Measurements from ENCODE around the gene SYNGAP1.
"Not testable (repeated sequence)": the region's sequence is repeated elsewhere in the genome, so short reads cannot be mapped to it uniquely, and the experiment has no call there.

SYNGAP1 gene

GRCh38 chr6:33483678-33484077 is 63.8 kb downstream of the SYNGAP1 start:
- DNase-seq, result no peak

- not testable (repeated sequence) for DNase-seq
Observed at GRCh38 chr6:33484673-33485262, 64.9 kb downstream of the SYNGAP1 start.

- not testable (repeated sequence) for DNase-seq
Observed at GRCh38 chr6:33485680-33486079, 65.8 kb downstream of the SYNGAP1 start.

DNA sequence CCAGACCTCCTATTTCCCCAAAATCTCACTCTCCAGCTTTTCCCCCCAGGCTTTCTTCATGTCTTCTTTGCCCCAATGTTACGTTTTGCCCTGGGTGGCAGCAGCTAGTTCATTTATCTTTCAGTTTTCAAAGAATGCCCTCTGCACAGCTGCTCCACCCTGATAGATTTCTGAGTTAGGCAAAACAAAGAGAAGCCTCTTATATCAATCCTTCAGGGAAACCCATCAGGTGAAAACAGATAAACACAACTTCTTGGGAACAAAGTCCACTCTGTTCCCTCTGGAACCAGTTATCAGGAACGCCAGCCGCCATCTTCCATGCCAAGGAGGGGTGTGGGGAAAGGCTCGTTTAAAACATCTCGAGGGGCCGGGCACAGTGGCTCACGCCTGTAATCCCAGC is 68.5 kb downstream of the SYNGAP1 start:
- DNase-seq, result no peak

DNA sequence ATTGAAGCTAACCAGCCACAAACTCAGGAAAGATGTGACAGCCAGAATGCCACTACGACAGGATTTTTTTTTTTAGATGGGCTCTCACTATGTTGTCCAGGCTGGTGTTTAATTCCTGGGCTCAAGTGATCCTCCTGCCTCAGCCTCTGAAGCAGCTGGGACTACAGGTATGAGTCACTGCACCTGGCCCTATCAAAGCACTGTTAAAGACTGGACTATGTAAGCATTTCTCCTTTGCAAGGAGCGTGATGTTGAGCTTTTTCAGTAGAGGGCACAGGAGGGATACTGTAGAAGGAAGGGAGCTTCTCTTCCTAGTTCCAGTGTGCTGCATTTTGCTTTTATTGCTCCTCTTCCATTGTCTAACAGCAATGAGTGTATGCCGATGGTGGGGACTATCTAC is 70.3 kb downstream of the SYNGAP1 start:
- no peak for DNase-seq

GRCh38 chr6:33490621-33491020 is 70.8 kb downstream of the SYNGAP1 start:
- DNase-seq, result no peak

GRCh38 chr6:33492093-33492492 is 72.2 kb downstream of the SYNGAP1 start:
- no peak for DNase-seq

DNA sequence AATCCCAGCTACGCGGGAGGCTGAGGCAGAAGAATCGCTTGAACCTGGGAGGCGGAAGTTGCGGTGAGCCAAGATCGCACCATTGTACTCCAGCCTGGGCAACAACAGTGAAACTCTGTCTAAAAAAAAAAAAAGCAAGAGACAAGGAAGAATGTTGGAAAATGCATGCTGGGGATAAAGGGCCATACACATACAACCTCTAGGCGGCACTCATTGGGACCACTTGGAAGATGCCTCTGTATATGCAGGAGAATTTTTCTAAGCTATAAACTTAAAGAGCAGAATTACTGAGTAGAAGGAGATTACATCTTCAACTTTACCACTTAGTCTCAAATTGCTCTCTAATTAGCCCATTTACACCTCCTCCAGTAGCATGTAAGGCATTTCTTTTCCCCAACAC is 77.3 kb downstream of the SYNGAP1 start:
- DNase-seq, result no peak

DNA sequence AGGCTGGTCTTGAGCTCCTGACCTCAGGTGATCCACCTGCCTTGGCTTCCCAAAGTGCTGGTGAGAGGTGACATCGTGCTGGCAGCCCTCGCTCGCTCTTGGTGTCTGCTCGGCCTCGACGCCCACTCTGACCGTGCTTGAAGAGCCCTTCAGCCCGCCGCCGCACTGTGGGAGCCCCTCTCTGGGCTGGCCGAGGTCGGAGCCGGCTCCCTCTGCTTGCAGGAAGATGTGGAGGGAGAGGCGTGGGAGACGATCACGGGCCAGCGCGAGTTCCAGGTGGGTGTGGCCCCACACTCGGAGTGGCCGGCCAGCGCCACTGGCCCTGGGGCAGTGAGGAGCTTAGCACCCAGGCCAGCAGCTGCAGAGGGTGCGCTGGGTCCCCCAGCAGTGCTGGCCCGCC is 82.6 kb downstream of the SYNGAP1 start:
- DNase-seq, result no peak

DNA sequence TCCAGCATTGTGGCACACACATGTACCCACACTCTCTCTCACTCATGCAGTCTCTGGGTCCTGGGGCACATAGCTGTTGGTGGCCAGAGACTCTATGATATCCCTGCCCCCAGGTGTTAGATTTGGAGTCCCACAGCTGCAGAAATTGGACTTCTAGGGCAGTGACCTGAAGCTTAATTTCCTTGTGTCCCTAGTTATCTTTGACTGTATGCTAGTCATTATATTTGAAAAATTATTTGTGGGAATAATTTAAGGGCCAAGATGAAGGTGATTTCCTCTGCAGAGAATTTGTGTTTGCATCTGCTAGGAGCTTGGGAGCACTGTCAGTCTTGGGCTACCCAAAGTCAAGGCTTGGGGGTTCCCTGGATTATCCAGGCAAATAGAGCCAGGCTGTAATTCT is 84.6 kb downstream of the SYNGAP1 start:
- no peak for DNase-seq
